Activated gamma-delta T cell treated with Interleukin-2 at 50 U/mL for 16 hours (primary cell): ENCODE data around the gene CCSER1.

Experiments used
- DNase-seq: peaks from one replicate; pipeline ENCODE4 v3.0.0-alpha.2; 2020

Gene CCSER1

DNA sequence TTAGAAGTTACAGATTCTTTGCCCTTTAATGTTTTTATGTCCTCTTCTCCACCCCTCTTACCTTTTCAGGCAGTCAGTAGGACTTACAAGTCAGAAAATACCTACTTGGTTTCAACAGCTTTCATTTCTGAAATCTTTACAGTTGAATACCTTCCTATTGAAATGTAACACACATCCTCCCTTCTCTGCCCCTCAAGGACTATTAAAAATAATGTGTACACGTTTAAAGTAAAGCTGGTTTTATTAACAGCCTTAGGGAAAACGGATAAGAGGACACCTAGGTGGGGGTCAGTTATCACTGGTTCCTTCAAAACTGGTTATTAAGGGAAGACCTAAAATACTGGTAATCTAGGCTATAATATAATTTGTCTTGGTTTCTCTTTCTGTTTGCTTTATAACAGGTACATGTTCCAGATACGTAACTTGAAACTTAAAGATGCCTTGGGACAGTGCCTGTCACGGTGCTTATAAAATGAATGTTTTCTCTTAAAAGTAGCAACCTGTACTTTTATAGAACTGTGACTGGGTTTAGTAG lies 1.8 kb downstream of the CCSER1 start:
- no peak for DNase-seq

DNA sequence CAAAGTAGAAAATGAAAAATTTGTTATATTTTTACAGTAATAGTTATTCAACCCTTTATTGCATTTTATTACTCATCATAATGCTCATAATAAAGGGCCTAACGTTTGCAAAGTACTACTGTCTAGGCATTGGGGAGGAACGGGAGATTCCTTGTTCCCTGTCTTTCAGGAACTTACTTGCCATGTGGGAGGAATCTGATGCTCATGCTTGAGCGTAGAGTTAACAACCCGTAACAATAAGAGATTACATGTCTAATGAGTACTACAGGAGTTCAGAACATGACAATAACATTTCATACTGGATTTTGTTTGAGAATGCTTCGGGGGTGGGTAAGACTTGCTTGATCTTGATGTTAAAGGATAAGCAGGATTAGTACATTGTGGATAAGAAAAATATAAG lies 2.9 kb downstream of the CCSER1 start:
- no peak for DNase-seq

DNA sequence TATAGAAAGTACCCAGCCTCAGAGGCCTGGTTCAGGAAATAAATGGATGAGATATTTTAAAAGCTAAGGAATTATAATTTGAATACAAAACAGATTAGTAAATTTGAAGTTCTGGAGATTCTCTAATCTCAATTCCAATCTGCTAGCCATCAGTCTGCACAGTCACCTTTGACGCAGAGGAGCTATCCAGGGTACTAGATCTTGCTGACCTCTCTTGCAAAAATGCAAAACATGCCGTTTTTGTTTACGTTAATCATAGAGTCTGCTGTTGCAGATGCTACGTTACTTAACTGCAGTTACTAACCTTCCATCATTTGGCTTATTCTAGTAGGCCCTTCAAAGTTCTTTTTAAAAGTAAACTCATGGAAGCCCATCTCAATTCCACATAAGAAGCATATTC lies 10.4 kb downstream of the CCSER1 start:
- DNase-seq: no peak

DNA sequence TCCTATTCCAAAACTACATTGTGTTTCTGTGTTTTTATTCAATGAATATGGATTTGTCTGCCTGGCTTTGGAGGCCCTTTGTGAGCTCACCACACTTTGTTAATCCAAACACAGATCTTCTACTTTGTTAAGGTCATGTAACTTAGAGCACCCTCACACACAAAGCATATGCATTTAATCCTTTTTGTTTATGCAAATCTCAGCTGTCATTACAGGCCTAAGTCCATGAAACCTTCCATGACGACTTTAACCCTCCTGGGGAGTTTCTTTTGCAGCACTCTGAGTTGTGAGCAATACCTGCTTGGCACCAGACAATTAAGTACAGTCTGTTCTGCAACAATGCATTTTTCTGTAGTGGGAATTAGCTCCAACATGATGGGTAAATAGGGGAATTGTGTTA lies 14.9 kb downstream of the CCSER1 start:
- no peak for DNase-seq

DNA sequence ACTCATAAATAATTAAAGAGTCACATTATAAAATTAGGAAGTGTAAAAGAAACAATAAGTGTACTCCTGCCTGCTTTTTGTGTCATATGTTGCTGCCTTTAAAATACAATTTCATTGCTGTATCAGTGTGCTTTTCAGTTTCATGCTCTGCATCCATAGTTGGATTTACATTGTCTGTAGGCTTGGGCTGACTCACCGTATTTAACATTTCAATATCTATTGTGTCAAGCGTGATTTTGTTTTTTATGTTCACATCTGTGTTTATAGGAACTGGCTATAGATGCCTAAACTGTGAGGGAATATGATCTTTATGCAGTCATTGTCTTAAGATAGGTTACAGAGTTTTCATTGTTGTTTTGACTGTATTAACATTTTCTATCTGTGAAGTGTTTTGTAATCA lies 18.1 kb downstream of the CCSER1 start:
- DNase-seq: no peak

DNA sequence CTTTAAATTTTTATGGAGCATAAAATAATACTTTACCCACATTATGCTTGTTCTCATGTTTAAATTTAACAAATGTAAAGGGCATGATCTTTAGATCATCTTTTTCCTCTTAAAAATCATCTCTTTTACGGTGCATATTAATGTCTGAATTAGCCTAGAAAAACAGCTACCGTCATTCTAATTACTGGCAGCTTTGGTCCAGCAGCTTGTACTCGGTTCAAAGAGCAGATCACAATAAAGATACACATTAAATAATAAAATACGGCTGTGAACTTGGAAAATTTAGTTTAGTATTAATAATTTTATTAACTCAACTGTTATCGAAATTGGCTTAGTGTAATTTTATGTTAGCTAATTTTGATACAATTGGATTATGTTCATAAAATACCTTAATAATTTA lies 19.1 kb downstream of the CCSER1 start:
- no peak for DNase-seq

DNA sequence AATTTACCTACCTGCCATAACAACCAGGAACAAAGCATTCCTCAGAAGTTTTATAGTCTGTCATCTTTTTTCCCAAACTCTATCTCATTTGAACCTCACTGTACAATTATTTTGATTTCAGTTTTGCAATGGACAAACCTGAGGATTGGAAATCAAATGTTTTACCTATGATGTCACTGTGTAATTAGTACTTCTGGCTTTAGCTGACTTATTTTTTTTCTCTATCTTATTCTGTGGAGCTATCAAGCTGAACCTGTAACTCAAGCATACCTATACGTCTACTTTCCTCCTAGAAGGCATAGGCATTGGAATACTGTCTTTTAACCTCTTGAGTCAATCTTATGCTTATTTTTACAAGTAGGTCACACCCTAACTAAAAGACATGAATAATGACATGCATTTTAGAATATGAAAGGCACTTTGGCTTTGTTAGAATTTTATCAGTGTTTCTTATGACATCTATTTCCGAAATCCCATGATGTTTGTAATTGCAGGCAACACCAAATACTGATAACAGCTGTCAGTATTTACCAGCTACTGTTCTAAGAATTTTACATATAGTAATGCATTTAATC lies 21.5 kb downstream of the CCSER1 start:
- no peak for DNase-seq

DNA sequence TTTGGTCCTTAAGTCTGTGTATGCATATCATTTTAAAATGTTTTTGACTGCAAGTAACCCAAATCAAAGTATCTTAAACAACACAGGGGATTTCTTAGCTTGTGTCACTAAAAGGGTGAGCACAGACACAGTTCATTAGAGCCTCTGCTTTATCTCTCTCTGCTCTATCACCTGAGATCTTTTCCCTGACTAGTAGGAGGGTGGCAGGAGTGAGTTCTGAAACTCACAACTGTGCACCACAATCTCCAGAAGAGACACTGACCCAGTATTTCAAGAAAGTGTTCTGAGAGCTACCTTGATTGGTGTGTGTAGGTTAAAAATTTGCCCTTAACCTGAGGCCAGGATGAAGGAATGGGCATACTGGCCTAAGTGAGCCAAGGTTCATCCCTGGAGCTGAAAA lies 24.8 kb downstream of the CCSER1 start:
- DNase-seq: no peak

DNA sequence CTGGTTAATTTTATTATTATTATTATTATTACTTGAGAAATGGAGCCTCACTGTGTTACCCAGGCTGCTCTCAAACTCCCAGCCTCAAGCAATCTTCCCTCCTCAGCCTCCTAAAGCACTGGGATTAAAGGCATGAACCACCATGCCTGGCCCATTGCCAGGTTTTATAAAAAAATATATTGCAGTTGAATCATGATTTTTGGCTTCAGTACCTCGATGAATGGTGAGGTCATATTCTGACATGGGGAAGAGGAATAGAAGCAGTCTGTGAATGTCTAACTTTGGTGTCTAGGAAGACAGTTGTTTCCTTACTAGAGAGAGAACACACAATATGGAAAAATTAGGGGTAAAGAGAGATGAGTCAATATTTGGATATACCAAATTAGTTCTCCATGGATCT lies 32.0 kb downstream of the CCSER1 start:
- no peak for DNase-seq

DNA sequence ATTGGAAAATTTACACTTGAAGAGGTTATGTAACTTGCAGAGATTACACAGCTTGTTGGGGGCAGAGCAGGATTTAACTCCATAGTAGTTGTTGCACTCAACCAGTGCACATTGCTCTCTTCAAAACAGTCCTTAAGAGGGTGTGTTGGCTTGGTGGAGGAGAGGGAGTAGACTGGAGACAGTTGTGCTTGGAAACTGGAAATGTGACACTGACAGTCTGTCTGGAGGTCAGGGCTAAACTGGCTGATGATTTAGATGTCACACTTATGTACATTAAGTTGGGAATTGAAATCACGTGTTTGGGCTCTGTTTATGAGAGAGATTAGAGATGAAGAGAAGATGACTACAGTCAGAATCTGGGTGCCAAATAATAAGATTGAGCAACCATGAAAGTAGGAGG lies 32.9 kb downstream of the CCSER1 start:
- DNase-seq: no peak

DNA sequence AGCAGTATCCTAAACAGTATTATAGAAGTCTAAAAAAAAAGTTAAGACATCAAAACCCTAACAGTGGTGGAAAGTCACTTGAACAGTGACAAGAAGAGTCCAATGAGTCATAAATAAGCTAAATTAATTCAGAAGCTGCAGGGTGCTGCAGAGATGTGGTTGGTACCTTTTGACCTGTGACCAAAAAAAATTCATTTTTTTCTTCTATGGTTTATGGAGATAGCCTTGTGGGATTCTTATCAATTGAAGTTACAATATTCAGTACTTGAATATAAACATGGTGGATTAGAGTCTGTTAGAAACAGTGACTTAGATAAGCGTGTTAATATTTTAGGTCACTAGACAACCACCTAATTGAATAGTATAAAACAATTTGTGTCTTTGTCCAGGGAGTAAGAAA lies 35.4 kb downstream of the CCSER1 start:
- DNase-seq: no peak

DNA sequence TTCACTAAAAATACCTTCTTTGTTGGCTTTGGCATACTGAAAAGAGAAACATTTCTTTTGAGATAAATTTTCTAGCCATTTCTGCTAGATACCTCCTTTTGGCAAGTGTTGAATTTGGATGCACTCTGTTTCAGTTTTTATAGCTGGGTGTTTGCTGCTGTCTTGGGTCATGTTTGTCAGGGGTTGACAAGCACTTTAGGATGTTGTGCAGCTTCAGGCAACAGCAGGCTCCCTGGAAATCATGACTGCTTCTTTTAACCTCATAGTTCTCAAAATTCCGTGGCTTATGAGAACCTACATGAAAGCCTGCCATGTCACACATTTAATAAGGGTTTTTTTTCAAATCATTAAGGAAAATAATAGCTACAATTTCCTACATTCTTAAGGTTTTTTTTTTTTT lies 36.7 kb downstream of the CCSER1 start:
- no peak for DNase-seq

DNA sequence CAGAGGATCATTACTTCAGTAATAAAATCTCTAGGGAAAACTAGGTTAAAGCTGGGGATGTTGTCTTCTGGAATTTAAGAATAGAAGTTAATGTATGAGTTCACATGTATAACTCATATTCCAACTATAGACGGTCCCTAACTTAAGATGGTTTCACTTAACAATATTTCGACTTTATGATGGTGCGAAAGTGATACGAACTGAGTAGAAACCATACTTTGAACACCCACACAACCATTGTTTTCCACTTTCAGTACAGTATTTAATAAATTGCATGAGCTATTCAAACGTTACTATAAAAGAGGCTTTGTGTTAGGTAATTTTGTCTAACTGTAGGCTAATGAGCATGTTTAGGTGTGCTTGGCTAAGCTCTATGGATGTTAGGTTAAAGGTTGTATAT lies 38.7 kb downstream of the CCSER1 start:
- no peak for DNase-seq

DNA sequence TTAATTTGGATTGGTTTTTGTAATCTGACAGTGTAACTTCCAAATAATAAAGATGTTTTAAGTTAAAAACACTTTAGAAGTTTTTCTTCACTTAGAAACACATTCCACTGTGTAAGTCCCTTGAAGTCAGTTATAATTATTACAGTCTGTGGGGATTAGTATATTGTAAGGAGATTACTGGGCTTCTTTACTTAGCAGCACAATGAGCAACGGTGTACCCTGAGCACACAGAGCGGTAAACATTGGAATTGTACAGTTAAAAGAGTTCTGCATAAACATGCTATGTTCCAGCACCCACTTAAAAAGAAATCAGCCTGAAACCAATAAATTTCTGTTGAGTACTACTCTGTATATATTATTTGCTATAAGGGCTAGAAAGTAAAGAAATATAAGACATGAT lies 44.3 kb downstream of the CCSER1 start:
- no peak for DNase-seq

DNA sequence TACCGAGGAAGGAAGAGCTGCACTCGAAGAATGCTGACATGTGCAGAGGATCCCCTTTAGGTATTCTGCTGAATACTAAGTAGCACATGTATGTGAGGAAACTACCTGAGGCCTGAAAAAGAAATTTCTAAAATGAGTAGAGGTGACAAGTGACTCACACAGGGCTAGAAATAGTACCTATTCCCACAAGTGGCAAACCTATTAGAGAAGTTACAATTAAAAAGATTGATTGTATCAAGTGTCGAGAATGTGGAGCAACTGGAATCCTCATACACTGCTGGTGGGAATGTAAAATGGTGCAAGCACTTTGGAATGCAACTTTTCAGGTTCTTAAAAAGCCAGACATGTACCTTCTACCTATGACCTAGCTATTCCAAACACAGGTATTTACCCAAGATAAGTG lies 47.4 kb downstream of the CCSER1 start:
- DNase-seq: no peak

DNA sequence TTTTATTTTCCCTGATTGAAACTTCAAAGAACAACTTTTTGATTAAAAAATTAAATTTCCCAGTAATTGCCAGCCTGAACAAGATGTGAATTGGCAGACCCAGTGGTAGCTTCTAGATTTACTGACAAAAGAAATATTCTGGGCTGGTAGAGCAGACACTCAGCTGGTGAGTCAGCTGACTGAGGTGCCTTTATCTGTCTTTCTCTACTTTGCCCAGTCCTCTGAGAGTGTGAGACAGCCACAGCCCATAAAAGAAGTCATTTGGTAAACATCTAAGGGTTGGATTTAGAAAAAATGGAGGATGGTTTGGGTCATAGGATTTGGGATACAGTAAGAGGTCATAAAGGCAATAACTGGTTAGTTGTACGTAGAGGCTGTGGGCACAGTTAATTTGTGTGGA lies 54.5 kb downstream of the CCSER1 start:
- no peak for DNase-seq

DNA sequence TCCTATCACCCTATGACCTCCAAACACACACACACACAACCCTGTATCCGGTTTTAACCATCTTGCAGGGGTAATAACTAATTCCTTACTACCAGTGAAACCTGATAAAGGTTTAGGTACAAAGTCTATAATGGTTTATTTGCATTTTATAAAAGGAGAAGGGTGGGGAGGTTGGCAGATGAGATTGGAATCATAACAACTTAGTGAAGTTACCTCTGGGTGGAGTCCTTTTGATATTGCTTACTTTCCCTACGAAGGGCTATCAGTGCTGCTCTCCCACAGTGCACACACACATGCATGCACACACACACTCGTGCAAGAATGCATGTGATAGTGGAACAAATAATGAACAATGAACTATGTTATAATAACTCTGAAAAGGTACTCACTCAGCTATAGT lies 56.1 kb downstream of the CCSER1 start:
- DNase-seq: no peak

DNA sequence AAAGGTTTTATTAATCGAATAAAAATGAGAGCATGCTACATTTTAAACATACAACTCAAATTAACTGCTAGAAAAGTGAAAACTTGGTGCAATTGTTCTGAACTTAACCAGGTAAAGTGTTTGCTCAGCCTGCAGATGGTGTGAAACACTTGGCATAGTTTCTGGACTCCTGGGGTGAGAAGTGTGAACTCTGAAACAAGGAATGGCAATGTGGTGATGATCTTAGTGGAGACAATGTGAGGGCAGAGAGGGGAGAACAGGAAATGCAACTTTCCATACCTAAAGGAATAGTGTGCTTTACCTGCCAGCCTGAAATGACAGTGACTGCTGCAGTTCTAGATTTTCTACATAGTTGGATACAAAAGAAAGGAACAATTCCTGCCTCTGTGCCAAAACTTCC lies 57.4 kb downstream of the CCSER1 start:
- DNase-seq: no peak

DNA sequence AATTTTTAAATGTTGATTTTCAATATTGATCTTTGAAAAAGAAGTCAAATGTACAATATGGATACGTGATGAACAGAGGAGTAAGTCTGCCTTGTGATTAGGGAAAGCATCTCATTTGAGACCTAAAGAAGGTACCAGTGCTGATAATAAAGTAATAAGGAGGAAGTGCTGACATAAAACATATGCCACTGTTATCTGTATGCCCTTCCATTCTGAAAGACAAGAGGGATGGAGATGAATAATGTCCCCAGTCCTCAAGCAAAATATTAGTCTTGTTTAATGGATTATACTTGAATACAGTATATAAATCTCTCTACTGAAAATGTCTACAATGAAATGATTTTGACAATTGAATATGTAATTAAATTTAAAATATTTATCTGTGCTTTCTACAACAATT lies 58.2 kb downstream of the CCSER1 start:
- DNase-seq: no peak

DNA sequence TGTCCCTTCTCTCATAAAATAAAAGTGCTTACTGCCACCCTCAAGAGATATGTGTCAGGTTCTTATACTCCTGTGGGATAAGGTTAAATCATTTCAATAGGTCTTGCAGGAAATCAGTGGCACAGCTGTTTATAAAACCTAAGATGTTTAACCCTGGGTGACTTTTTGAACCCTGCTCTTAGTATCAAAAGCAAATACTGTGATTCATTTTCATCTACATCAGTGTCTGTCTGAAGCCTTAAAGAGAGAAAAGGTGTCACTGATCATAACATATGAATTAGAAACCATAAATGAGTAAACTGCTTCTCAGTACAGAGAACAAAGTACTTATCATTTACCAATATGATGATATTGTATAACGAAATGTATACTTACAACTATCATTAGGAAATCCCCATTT lies 59.0 kb downstream of the CCSER1 start:
- no peak for DNase-seq

DNA sequence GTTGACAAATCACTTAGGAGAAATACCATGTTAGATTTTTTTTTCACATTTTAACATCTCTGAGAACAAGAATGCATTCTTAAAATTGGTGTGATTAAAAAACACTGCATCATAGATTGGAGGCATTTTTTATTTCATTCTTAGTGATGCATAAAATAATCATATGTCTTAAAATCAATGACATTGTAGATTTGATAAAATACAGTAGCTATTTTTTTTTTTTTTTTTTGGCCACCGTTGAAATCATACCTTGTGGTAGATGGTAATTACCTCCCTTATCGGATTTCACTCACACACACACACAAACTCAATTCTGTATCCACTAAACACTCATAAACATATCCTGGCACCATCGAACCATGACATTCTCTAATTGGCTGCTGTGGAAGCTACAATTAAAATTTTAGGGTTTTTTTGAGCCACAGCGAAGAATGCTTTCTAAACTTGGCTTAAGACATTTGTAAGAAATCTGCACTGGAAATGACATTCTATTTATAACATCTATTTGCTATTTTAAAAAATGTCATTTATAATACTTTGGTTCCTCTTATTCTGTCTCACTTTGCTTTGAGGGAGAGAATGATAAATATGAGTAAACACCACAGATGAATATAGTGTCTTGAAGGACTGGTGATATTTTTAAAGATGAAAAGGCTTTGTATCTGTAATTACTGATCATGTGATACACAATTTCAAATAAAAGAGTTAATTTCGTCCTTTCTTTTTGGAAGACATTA lies 60.1 kb downstream of the CCSER1 start:
- no peak for DNase-seq

DNA sequence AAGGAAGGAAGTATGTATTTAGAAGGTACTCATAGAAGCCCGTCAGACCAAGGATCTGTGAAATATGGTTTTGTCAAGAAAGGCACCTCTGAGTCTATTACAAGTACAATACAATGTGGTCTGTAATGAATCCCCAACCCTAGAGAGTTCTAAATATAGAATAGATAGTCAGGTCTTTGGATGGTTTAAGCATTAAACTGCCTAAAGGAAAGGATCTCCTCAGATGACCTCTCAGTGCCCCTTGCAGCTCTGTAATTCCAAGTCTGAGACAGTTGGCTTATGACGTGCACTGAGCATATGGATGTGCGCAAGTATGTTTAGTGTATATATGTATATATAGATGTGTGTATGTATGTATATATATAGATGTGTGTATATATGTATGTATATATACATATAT lies 62.0 kb downstream of the CCSER1 start:
- DNase-seq: no peak

DNA sequence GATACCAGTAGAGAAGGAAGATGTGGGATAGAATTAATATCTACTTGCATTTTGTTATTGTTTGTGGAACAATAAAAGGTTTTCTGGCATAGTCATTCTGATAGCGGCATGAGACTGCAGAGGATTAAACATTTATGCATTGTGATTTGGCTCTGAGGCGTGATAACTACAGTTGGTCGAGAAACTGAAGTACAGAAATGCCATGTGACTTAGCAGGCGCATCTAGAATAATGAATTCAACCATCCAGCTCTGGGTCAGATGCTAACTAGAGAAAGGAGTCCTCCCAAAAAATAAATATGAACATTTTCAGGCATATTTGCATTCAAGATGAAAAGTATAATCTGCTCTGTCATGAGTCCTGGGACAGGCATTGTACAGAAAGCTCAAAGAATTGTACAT lies 62.8 kb downstream of the CCSER1 start:
- no peak for DNase-seq

DNA sequence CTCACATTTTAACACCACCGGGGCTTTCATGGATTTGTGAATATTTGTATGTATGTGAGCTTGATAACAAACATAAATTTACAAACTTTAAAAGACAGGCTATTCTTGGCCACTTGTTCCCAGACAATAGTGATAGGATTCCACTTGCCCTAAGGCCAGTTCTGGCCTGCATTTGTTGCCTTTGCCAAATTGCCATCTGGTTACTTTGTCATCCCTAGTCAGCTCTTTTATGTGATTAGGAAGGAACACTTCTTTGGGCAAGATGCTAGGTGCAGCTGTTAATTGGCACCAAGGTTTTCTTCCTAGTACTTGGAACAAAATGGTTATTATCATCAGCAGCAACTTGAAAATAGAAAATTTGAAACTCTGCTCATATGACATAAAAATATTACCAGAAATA lies 63.3 kb downstream of the CCSER1 start:
- DNase-seq: no peak
